GM18511 (cell line): ENCODE measurements around the gene EFCAB13.

Experiments used
- ATAC-seq: cut with Tn5 transposase; IDR thresholded peaks from one replicate; pipeline ENCODE4 v1.9.1; 2021; ENCODE audit warnings: mild to moderate bottlenecking, moderate library complexity; ENCODE audit not compliant: unreplicated experiment

EFCAB13 gene, protein sequence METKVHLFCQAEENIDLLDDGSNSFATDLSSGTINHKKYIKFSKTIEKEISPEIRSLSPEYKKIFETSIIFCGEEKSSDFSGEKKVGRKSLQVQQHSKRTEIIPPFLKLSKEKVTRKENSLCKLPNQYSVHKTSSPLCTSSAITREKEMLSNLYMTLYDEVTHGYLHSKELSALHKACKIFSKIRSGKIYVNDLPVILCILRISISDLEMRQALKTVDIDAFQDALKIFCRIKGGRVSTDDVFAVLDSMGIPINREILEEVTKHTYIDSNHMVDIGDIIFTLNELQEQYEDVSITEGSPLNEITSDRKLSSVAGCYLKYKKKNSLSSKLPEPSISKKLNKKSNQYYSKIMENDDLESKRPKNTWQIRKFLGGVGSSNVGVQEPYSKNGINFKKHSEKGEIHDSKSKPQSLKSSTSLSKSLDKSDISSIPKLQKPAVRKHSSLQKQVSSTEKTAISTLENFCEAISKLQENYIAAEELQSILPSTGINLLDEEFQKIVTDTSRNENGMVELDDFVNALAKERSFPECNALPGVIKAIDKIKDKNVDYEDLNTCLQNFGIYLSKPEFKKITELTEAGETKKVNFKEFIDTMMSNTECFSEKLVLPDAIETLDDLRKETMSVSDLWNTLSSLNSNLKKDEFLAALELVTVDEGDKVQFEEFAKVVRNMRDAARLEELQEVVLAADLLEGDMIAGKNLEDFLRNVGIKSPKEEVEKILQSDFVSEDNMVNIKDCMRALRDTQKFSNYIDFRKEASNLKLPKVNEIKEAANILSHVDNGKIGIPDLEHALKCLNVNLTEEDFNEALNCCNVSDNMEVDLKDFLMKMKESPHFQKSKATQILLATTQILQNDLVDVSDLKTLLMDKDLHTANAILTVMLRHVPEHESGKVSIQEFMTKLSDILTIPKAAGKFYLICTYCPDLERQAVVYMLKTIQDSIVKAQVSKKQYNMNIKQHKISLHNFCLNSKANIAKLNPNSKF

DNA sequence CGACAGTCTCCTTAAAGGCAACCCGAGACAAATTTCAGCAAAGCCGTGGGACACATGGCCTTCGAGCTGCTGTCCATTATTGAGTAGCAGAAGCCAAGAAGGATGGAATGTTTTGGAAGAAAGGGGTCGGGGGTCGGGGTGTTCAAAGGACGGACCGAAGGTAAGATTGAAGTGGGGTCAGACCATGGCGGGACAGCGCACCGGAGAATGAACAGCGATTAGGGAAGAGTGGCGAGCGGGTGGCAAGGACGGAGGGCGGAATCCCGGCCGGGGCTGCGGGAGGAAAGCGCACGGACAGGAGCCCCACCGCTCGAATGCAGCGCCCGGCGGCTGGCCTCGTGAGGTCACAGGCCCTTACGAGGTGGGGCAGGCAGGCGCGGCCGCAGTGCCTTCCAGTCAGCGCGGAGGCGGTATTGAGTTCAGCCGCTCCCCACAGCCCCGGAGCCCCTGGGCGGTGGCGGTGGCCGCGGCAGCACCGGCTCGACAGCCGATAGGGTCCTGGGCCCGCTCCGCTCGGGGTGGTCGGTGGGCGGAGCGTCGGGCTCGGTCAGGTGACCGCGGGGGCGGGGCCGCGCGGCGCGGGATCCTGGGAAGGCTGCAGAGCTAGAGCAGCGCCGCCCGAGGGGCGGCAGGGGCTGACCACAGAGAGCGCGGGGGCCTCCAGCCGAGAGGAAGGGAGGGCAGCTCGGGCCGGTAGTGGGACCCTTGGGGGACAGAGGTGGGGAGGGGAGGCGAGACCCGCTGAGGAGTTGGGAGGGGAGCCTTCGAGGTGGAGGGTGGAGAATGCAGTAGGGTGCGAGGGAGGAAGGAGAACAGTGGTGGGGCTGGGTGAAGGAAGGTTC is at the start of gene EFCAB13:
Gene EFCAB13, plus strand, starts transcription at position 574 of the 842 bp plus-strand sequence. CDS start 4,399 bp downstream, outside the sequence.
- peak; percentile 84 for ATAC-seq

DNA sequence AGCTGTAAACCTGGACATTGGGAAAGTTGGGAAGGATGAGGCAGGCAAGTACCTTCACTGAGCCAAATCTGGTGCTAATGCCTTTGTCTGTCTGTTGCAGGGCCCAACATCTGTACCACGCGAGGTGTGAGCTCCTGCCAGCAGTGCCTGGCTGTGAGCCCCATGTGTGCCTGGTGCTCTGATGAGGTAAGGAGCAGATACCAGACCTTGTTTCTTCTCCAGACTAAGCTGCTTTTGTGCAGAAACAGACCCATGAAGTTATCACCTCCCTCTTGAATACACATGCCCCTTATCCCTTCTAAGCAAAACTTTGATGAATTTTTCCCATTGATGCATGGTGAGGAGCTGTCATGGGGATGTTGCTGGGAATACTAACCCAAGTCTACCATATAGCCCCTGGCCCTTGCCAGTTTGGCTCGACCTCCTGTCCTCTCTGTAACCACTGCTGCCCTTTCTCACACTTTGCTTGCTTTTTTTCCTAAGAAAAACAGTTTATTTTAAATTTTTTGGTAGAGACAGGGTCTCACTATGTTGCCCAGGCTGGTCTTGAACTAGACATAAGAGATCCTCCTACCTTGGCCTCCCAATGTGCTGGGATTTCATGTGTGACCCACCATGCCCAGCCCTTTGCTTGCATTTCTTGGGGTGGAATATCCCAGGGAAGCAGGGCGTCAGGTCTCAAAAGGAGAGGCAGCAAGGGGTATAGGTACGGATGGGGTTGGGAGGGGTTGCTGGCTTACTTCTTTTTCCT is 49.3 kb upstream of the EFCAB13 start:
- ATAC-seq: no peak

DNA sequence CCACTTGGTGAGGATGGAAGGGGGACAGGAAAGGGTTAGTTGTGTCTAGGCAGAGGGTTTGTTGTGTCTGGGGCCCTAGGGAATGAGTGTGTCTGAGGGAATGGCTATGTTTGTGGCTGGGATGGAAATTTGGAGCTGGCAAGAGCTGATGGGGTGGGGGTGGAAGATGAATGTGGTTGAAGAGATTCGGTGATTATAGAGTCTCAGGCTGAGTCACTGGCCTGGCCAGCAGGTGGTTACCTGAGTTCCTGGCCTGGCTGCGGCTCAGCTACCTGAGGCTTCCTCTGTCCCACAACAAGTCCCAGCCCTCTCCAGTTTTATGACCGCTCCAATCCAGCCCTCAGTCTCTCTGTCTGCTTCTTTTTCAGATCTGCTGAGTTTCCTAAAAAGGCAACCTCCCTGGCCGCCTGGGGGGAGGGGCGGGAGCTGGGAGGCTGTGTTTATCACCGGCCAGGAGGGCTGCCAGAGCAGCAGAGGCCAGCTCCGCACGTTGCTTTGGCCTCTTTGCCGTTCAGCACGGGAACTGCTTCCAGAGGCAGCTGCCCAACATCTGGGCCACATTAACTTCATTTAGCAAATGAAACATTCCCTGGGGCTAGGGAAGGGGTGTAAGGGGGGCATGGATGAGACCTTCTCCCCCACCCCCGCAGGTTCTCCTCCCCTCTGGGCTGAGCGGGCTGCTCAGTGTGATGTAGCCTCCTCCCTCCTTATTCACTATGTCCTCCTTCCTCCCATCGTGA is 48.3 kb upstream of the EFCAB13 start:
- no peak for ATAC-seq

DNA sequence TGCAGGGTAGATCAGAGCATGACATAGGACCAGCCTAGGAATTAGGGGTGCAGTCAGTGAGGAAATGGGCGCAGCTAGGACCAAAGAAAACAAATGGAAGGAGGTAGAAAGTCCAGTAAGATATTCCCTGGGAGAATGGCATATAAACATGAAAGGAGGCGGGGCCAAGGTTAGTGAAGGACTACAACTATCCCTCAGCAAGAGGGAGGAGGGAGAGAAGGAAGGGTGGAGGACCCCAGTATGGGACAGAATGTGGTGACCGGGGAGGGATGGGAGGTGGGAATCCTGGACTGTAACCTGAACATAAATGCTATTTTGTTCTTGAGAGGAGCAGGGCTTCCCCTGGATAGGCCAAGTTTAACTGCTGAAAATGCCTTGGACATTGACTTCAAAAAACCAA is 47.3 kb upstream of the EFCAB13 start:
- no peak for ATAC-seq

DNA sequence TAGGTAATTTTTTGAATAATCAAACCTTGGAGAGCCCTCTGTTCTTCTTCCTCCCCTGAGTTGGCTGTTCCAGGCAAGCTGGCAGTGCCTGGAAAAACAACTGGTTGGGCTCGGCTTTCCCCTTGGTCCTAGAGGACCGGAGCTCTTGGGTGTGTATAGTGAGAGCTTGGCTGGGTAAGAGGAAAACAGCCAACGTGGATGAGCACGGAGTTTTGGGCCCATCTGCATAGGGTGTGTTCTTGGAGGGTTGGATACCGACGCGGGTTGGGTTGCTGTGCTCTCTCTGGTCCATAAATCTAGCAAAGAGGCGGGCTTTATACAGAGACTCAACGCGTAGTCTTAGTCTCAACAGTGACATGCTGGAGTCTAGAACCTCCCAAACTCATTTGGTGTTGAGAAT is 46.9 kb upstream of the EFCAB13 start:
- no peak for ATAC-seq

DNA sequence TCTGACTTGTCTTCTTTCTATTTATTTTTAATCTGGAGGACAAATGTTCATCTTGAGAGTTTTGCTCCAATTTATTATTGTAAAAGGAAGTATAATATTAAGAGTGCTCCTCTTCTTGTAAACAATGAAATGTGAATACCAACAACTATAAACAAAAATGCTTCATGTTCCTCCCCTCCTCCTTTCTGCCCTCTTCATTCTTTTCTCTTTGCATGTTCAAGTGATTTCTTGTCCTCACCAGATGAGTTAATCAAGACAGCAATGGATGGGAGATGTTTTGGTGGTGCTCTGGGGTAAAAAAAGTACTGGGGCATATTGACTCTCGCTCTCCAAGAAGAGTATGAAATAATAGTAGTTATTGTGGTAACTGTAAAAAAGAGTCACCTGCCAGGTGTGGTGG is 45.8 kb upstream of the EFCAB13 start:
- no peak for ATAC-seq

DNA sequence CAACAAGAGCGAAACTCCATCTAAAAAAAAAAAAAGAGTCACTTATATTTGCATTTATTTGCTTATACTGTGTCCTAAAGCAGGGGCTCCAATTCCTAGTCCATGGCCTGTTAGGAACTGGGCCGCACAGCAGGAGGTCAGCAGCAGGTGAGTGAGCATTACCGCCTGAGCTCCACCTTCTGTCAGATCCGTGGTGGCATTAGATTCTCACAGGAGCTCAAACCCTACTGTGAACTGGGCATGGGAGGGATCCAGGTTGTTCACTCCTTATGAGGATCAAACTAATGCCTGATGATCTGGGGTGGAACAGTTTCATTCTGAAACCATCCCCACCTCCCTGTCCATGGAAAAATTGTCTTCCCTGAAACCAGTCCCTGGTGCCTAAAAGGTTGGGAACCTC is 45.2 kb upstream of the EFCAB13 start:
- no peak for ATAC-seq

DNA sequence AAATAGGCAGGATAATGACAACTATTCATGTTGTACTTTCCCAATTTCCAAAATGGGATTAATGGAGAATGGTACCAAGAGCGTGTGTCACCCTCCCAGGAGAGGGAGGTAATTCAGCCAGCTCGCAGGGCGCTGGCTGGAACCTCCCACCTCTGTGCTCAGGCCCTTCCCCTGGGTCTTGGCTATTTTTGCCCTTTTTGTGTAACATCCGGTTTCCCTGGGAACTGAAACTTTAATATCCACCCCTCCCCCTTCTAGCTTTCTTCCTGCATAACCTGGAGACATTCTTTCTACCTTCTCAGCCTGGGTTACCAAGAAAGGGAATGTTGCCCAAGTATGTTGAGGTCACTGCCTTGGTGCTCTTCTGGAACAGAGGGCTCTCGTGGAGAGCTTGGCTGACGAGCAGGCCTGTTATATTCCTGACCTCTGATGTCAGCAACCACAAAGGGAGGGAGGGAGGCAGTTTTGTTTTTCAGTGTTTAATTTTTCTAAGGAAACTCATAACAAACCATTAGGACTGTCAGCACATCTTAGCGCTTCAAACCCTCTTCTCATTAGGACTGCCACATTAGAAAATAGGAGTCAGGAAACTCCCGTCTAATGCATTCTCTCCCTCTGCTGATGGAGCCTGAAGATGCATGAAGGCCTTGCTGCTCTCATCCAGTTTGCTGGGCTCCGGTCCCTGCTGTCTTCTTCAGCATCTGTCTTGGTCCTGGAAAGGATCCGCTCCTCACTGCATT is 44.5 kb upstream of the EFCAB13 start:
- ATAC-seq: peak; percentile 95

DNA sequence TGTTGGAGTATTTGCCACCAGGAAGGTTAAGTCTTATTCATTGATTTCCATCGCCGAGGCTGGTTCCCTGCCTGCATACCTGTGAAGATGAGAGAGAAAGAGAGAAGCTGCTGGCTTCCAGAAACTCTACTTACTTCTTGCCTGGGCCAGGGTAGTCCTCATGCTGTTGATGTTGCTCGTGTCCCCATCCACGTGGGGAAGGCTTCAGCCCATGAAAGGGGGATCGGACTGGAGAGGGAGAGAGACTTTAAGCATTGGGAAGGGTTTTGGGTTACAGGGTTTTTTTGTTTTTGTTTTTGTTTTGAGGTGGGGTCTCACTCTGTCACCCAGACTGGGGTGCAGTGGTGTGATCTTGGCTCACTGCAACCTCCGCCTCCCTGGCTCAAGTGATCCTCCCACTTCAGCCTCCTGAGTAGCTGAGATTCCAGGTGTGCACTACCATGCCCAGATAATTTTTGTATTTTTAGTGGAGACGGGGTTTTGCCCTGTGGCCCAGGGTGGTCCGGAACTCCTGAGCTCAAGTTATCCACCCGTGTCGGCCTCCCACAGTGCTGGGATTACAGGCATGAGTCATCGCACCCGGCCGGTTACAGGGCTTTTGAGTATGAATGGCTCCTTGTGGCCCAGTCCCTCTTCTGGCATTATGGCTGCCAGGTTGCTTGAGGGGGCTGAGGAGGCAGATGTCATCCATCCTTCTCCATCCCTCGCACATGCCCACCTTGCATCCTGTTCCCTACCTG is 43.5 kb upstream of the EFCAB13 start:
- ATAC-seq: no peak

DNA sequence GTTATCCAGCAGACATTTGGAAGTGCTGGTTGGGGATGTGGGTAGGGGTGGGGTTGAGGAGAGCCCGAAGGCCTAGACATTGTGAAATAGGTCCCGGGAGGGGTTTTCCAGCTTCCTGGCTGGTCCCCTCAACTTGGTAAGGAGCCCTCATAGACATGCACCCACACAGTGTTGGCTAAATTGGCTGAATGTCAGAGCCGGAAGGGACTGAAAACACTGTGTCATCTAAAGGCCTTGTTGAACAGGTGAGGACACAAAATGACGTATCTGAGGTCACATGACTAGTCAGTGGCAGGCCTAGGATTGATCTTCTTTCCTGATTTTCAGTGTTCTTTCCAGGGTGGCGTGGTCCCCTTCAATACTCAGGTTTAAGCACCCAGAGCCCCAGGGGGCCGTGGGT is 42.5 kb upstream of the EFCAB13 start:
- ATAC-seq: no peak

DNA sequence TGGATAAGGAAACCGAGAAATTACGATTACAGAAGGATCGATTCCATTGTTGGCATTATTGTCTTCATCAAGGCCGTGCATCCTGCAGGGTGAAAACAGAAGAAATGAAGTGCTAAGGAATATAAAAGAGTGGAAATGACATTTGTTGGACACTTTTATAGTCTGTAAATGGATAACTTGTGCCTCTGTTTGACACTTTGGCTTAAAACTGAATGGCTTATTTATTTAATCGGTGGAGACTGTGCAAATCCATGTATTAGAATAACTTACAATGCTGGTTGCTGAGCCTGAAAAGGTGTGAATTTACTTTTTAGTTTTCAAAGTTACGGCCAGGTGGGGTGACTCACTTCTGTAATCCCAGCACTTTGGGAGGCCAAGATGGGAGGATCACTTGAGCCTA is 38.8 kb upstream of the EFCAB13 start:
- no peak for ATAC-seq

DNA sequence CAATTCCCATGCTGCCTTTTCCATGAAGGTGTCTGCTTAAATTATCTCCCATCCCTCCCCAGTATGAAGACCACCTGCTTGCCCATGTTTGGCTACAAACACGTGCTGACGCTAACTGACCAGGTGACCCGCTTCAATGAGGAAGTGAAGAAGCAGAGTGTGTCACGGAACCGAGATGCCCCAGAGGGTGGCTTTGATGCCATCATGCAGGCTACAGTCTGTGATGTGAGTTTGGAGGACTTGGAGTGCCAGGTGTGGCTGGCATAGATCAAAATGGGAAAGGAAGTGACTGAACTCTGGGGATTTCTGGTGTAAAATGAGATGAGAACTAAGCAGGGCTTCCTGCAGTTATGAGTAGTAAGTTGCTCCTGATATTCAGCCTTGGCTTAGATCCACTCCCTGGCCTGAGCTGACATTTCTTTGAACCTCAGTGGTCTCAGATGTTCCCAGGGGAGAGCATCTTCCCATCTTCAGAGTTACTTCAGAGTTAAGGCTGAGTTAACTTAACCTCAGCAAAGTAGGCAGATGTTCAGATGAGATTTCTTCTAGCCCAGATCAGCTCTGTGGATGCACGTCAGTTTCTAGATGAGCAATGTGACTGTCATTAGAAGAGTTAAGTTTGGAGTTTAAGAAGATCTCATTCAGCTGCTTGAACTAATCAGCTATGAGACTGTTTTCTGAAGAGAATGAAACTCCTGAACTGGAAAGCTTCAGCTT is 37.4 kb upstream of the EFCAB13 start:
- ATAC-seq: peak; percentile 86

DNA sequence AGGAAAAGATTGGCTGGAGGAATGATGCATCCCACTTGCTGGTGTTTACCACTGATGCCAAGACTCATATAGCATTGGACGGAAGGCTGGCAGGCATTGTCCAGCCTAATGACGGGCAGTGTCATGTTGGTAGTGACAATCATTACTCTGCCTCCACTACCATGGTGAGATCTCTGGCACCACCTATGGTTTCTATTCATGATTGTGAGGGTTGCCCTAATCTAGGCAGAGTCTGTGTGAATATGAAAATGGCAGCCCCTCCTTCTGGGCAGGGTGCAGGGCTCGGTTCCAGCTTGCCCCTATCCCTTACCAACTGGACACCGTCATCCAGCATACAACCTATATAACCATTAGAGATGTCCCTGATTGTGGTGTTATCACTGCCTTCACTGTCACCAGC is 36.7 kb upstream of the EFCAB13 start:
- ATAC-seq: peak; percentile 48

DNA sequence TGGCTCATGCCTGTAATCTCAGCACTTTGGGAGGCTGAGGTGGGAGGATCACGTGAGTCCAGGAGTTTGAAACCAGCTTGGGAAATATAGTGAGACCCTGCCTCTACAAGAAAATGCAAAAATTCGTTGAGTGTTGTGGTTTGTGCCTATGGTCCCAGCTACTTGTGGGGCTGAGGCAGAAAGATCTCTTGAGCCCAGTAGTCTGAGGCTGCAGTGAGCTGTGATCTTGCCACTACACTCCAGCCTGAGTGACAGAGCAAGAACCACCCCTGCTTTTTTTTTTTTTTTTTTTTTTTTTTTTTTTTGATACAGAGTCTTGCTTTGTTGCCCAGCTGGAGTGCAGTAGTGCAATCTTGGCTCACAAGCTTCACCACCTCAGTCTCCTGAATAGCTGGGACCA is 36.1 kb upstream of the EFCAB13 start:
- ATAC-seq: no peak

DNA sequence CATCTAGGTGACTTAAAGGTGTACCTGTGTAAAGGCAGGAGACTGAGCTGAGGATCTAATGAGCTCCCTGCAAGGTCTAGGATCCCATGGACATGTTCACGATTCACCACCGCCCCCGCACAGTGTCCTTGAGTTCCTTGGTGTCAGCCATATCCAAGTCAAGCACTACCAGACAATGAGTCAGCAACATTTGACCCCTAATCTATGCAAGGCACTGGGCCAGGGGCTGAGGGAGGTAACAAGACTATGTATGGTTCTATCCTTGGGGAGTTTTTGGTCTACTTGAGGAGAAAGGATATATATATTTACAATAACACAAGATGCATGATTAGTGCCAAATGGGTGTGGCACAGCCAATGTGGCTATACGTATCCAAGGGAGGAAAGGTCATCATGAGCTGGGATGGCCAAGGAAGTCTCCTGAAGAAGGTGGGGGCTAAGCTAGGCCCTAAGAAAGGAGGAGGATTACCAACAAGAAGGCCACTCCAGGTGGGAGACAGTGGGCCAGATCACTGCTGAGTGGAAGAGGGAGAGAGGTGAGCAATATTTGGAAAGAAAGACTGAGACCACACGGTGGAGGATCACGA is 35.1 kb upstream of the EFCAB13 start:
- ATAC-seq: no peak

DNA sequence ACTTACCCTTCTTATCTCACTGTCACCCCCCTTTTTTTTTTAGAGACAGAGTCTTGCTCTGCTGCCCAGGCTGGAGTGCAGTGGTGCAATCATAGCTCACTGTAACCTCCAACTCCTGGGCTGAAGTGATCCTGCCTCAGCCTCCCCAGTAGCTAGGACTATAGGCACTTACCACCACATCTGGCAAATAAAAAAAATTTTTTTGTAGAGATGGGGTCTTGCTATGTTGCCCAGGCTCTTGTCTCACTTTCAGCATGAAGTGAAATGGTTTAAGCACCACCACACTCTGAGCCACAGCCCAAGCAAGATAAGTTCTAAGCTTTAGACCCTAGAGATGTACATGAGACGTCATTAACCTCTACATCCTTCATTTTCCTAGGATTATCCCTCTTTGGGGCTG is 34.5 kb upstream of the EFCAB13 start:
- no peak for ATAC-seq

DNA sequence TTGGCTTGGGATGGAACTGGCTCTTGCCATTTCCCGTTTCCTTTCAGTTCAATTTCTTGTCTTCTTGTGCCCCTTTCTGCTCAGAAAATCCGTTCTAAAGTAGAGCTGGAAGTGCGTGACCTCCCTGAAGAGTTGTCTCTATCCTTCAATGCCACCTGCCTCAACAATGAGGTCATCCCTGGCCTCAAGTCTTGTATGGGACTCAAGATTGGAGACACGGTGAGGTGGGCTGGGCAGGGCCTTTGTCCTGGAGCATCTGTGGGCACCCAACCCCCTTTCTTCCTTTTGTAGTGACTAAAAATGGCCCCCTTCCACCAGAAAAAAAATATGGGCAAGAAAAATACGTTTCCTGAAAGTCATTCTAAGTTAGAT is 32.9 kb upstream of the EFCAB13 start:
- ATAC-seq: no peak
